Prostate gland (tissue), 2 donors: ENCODE results near the gene THSD4.

Experiments
- CTCF ChIP-seq, 4 experiments: fragments of 200-600 bp in 2 of 4; fragments of 450-650 bp in 2 of 4; sonication (generic) in 2 of 4; IDR thresholded peaks; 1 replicate in 3 of 4; 2 replicates in 1 of 4; pipeline ENCODE4 v1.5.1; 2016 to 2019; ENCODE audit warnings: antibody characterized with exemption in 4 of 4, mild to moderate bottlenecking in 2 of 4, moderate library complexity in 2 of 4
- POLR2A ChIP-seq: fragments of 450-650 bp; IDR thresholded peaks from one replicate; pipeline ENCODE4 v1.6.1; 2016; ENCODE audit warnings: antibody characterized with exemption, mild to moderate bottlenecking
- POLR2AphosphoS5 ChIP-seq: sonication (generic); formaldehyde crosslinking; IDR thresholded peaks from one replicate; pipeline ENCODE4 v1.6.1; 2017; ENCODE audit warnings: antibody characterized with exemption

GRCh38 chr15:71271327-71271726 is 156.1 kb downstream of the THSD4 start:
- TF ChIP-seq CTCF (IDR thresholded peaks at IDR 0.05) (no peak), POLR2AphosphoS5 (no peak), POLR2A (no peak)
